Loucy (cell line): ENCODE measurements around the gene BMAL1.

Experiments
- H2AFZ ChIP-seq: fragments of 200-600 bp; sonication (generic); 2 replicates; pipeline ENCODE4 v1.6.0; 2016; ENCODE audit warnings: antibody characterized with exemption, mild to moderate bottlenecking, low read length, moderate library complexity
- H3F3A ChIP-seq: fragments of 200-600 bp; 2 replicates; pipeline ENCODE4 v1.6.0; 2016; ENCODE audit warnings: antibody characterized with exemption, low read depth, mild to moderate bottlenecking
- H3K27me3 ChIP-seq: fragments of 200-600 bp; sonication (generic); 2 replicates; pipeline ENCODE4 v1.6.1; 2014; ENCODE audit warnings: low read length, mild to moderate bottlenecking; ENCODE audit not compliant: insufficient read depth, poor library complexity, severe bottlenecking
- H3K36me3 ChIP-seq: fragments of 200-600 bp; sonication (generic); 2 replicates; pipeline ENCODE4 v1.6.1; 2016; ENCODE audit warnings: low read length; ENCODE audit not compliant: insufficient read depth
- H3K4me1 ChIP-seq: fragments of 200-600 bp; sonication (generic); 2 replicates; pipeline ENCODE4 v1.5.1; 2014; ENCODE audit warnings: low read length, mild to moderate bottlenecking; ENCODE audit not compliant: insufficient read depth, poor library complexity, severe bottlenecking
- H3K4me2 ChIP-seq: fragments of 200-600 bp; sonication (generic); 2 replicates; pipeline ENCODE4 v1.6.0; 2014; ENCODE audit warnings: antibody characterized with exemption, low read length, low read depth, mild to moderate bottlenecking; ENCODE audit not compliant: poor library complexity, severe bottlenecking
- H3K4me3 ChIP-seq: fragments of 200-600 bp; sonication (generic); 2 replicates; pipeline ENCODE4 v1.5.1; 2014; ENCODE audit warnings: low read length, mild to moderate bottlenecking, mixed read lengths; ENCODE audit not compliant: poor library complexity, severe bottlenecking
- H3K79me2 ChIP-seq: fragments of 200-600 bp; sonication (generic); 2 replicates; pipeline ENCODE4 v1.6.1; 2014; ENCODE audit warnings: low read length; ENCODE audit not compliant: insufficient read depth
- H3K9ac ChIP-seq: fragments of 200-600 bp; sonication (generic); 2 replicates; pipeline ENCODE4 v1.6.0; 2014; ENCODE audit warnings: mild to moderate bottlenecking, low read depth, low read length, moderate library complexity; ENCODE audit not compliant: poor library complexity, severe bottlenecking
- H3K9me2 ChIP-seq: fragments of 200-600 bp; sonication (generic); replicated peaks from 2 replicates; pipeline ENCODE4 v1.6.1; 2016; ENCODE audit warnings: low read depth, low read length, mixed read lengths
- H3K9me3 ChIP-seq: fragments of 200-600 bp; sonication (generic); 2 replicates; pipeline ENCODE4 v1.6.1; 2014; ENCODE audit warnings: mild to moderate bottlenecking, antibody characterized with exemption, low read length, low read depth; ENCODE audit not compliant: insufficient read depth
- H4K20me1 ChIP-seq: fragments of 200-600 bp; sonication (generic); 2 replicates; pipeline ENCODE4 v1.6.0; 2014; ENCODE audit warnings: antibody characterized with exemption, low read length, mild to moderate bottlenecking; ENCODE audit not compliant: insufficient read depth, poor library complexity, severe bottlenecking
- EZH2phosphoT487 ChIP-seq: fragments of 200-600 bp; IDR thresholded peaks from 2 replicates; pipeline ENCODE4 v1.6.1; 2018; ENCODE audit warnings: antibody characterized with exemption, mild to moderate bottlenecking, moderate library complexity, borderline replicate concordance
- TF ChIP-seq, protein P1 (sequence below): fragments of 200-600 bp; sonication (generic); conservative IDR thresholded peaks from 2 replicates; pipeline ENCODE4 v1.5.1; 2014; ENCODE audit warnings: mild to moderate bottlenecking, antibody characterized with exemption, low read length

Gene BMAL1

GRCh38 chr11:13341026-13341425, 63.4 kb downstream of the BMAL1 start:
- Histone ChIP-seq H4K20me1 (no peaks in the 10 kb centered on the region), H3K9me2 (no peaks in the 10 kb centered on the region), H3K4me3 (no peak overlapping the region), H3K4me1 (no peaks in the 10 kb centered on the region), H3K9ac (no peak overlapping the region), H3K9me3 (no peaks in the 10 kb centered on the region), H3K4me2 (no peak overlapping the region), H3K36me3 (no peaks in the 10 kb centered on the region), H3K79me2 (no peaks in the 10 kb centered on the region), H2AFZ (no peak overlapping the region), H3K27me3 (no peaks in the 10 kb centered on the region), H3F3A (no peaks in the 10 kb centered on the region)
- TF ChIP-seq, protein P1, sequence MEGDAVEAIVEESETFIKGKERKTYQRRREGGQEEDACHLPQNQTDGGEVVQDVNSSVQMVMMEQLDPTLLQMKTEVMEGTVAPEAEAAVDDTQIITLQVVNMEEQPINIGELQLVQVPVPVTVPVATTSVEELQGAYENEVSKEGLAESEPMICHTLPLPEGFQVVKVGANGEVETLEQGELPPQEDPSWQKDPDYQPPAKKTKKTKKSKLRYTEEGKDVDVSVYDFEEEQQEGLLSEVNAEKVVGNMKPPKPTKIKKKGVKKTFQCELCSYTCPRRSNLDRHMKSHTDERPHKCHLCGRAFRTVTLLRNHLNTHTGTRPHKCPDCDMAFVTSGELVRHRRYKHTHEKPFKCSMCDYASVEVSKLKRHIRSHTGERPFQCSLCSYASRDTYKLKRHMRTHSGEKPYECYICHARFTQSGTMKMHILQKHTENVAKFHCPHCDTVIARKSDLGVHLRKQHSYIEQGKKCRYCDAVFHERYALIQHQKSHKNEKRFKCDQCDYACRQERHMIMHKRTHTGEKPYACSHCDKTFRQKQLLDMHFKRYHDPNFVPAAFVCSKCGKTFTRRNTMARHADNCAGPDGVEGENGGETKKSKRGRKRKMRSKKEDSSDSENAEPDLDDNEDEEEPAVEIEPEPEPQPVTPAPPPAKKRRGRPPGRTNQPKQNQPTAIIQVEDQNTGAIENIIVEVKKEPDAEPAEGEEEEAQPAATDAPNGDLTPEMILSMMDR = no peak
- no peak for TF ChIP-seq EZH2phosphoT487

- H3K79me2 ChIP-seq = no peaks in the 10 kb centered on the region
- TF ChIP-seq, protein P1 = no peak
- no peaks in the 10 kb centered on the region for H4K20me1 ChIP-seq
Observed at GRCh38 chr11:13343067-13343466, 65.5 kb downstream of the BMAL1 start.

GRCh38 chr11:13343931-13344717, 66.5 kb downstream of the BMAL1 start:
- Histone ChIP-seq H3K9ac (no peak overlapping the region), H3K36me3 (no peaks in the 10 kb centered on the region), H3K9me2 (no peaks in the 10 kb centered on the region), H2AFZ (no peak overlapping the region), H3K4me3 (no peak overlapping the region), H3F3A (no peaks in the 10 kb centered on the region), H3K79me2 (no peaks in the 10 kb centered on the region), H4K20me1 (no peaks in the 10 kb centered on the region), H3K9me3 (no peaks in the 10 kb centered on the region), H3K4me1 (no peaks in the 10 kb centered on the region), H3K4me2 (no peak overlapping the region), H3K27me3 (no peaks in the 10 kb centered on the region)
- TF ChIP-seq EZH2phosphoT487 = no peak
- TF ChIP-seq, protein P1 = peak; percentile 87

More at GRCh38 chr11:13343067-13343466, 65.5 kb downstream of the BMAL1 start:
- Histone ChIP-seq H3K9me3 (no peaks in the 10 kb centered on the region), H3K4me1 (no peaks in the 10 kb centered on the region), H3F3A (no peaks in the 10 kb centered on the region), H3K9ac (no peak overlapping the region), H3K36me3 (no peaks in the 10 kb centered on the region), H3K4me2 (no peak overlapping the region), H3K27me3 (no peaks in the 10 kb centered on the region), H3K9me2 (no peaks in the 10 kb centered on the region), H2AFZ (no peak overlapping the region), H3K4me3 (no peak overlapping the region)
